IMR-90 (cell line): ENCODE measurements around the gene SPDYE2. TPM values are rescaled to one million over a fixed set of nuclear protein-coding genes. Genes with fewer than 3 reads are reported as not detected.
"Not testable (repeated sequence)": the region's sequence is repeated elsewhere in the genome, so short reads cannot be mapped to it uniquely, and the experiment has no call there.

Experiments used
- ATAC-seq: fragments of 200-7000 bp; cut with Tn5 transposase; 2 replicates; pipeline ENCODE4 v1.9.1; 2020; ENCODE audit warnings: low read depth, mild to moderate bottlenecking, moderate library complexity
- BruUV-seq: library from RNA; stranded (reverse); fragments of 400-500 nt; replicated peaks from 2 replicates; lab custom pipeline; 2021; lab: Mats Ljungman, UMichigan
- CTCF ChIA-PET: fragments of 300-600 bp; formaldehyde crosslinking; extraction: SDS; loops from one replicate; lab custom pipeline; 2021; ENCODE audit warnings: antibody characterized with exemption; lab: Yijun Ruan, JAX
- POLR2A ChIA-PET: fragments of 300-600 bp; sonication (Branson Sonifier 250); formaldehyde crosslinking; loops from one replicate; lab custom pipeline; 2022; ENCODE audit warnings: antibody characterized with exemption; ENCODE audit not compliant: unreplicated experiment; lab: Charles Lee
- DNase-seq: peaks from one replicate; pipeline ENCODE4 v3.0.0; 2013
- H2AFZ ChIP-seq: replicated peaks from 2 replicates; pipeline ENCODE3; 2013; ENCODE audit warnings: low read length, mild to moderate bottlenecking; ENCODE audit not compliant: poor library complexity
- H2AK5ac ChIP-seq: 2 replicates; pipeline ENCODE4 v1.6.1; 2013; ENCODE audit warnings: low read depth, low read length, inconsistent platforms
- H2AK9ac ChIP-seq: replicated peaks from 2 replicates; pipeline ENCODE3; 2013; ENCODE audit warnings: mild to moderate bottlenecking, low read depth, low read length, moderate library complexity; ENCODE audit not compliant: poor library complexity
- H2BK120ac ChIP-seq: 2 replicates; pipeline ENCODE4 v1.6.1; 2013; ENCODE audit warnings: low read depth, low read length, inconsistent platforms
- H2BK15ac ChIP-seq: 3 replicates; pipeline ENCODE4 v1.6.1; 2013; ENCODE audit warnings: low read depth, low read length, inconsistent platforms
- H2BK20ac ChIP-seq: 2 replicates; pipeline ENCODE4 v1.6.1; 2013; ENCODE audit warnings: low read depth, mild to moderate bottlenecking, inconsistent platforms, low read length, moderate library complexity
- H2BK5ac ChIP-seq: 2 replicates; pipeline ENCODE4 v1.6.1; 2013; ENCODE audit warnings: mild to moderate bottlenecking, low read depth, low read length, inconsistent platforms; ENCODE audit not compliant: poor library complexity, severe bottlenecking
- H3K14ac ChIP-seq: replicated peaks from 2 replicates; pipeline ENCODE4 v1.6.1; 2013; ENCODE audit warnings: low read depth, low read length, inconsistent platforms
- H3K18ac ChIP-seq: 2 replicates; pipeline ENCODE4 v1.6.1; 2013; ENCODE audit warnings: low read depth, low read length, control low read depth
- H3K23ac ChIP-seq: 2 replicates; pipeline ENCODE4 v1.6.1; 2013; ENCODE audit warnings: low read depth, low read length, inconsistent platforms
- H3K27ac ChIP-seq: 2 replicates; pipeline ENCODE4 v1.5.1; 2013; ENCODE audit warnings: mild to moderate bottlenecking, control low read depth, low read length; ENCODE audit not compliant: insufficient read depth
- H3K27me3 ChIP-seq: 2 replicates; pipeline ENCODE4 v1.6.1; 2013; ENCODE audit warnings: low read length; ENCODE audit not compliant: control insufficient read depth, insufficient read depth
- H3K36me3 ChIP-seq: 2 replicates; pipeline ENCODE4 v1.6.1; 2013; ENCODE audit warnings: low read length, mixed read lengths; ENCODE audit not compliant: control insufficient read depth, insufficient read depth
- H3K4ac ChIP-seq: 2 replicates; pipeline ENCODE4 v1.6.1; 2013; ENCODE audit warnings: low read depth, low read length, inconsistent platforms
- H3K4me1 ChIP-seq: 2 replicates; pipeline ENCODE4 v1.6.1; 2013; ENCODE audit warnings: low read length, mixed read lengths; ENCODE audit not compliant: control insufficient read depth, insufficient read depth
- H3K4me2 ChIP-seq: 2 replicates; pipeline ENCODE4 v1.6.1; 2013; ENCODE audit warnings: low read depth, mild to moderate bottlenecking, control low read depth, low read length, moderate library complexity
- H3K4me3 ChIP-seq: 2 replicates; pipeline ENCODE4 v1.5.1; 2013; ENCODE audit warnings: low read depth, mild to moderate bottlenecking, control low read depth, low read length, moderate library complexity; ENCODE audit not compliant: insufficient read depth
- H3K56ac ChIP-seq: 2 replicates; pipeline ENCODE4 v1.6.1; 2013; ENCODE audit warnings: low read length, inconsistent platforms; ENCODE audit not compliant: insufficient read depth; ENCODE audit errors: extremely low read depth
- H3K79me1 ChIP-seq, 2 experiments: 2 replicates each; pipeline ENCODE4 v1.6.1; 2013; ENCODE audit warnings: low read length in 2 of 2, inconsistent platforms in 1 of 2, low read depth in 1 of 2
- H3K9ac ChIP-seq: 2 replicates; pipeline ENCODE4 v1.6.1; 2013; ENCODE audit warnings: low read depth, low read length, control low read depth
- H3K9me1 ChIP-seq: 2 replicates; pipeline ENCODE4 v1.6.1; 2013; ENCODE audit warnings: low read length, inconsistent platforms; ENCODE audit not compliant: insufficient read depth
- H3K9me3 ChIP-seq: 2 replicates; pipeline ENCODE4 v1.6.1; 2013; ENCODE audit warnings: low read length; ENCODE audit not compliant: control insufficient read depth, insufficient read depth
- H4K20me1 ChIP-seq: 2 replicates; pipeline ENCODE4 v1.6.1; 2013; ENCODE audit warnings: low read length, inconsistent platforms; ENCODE audit not compliant: insufficient read depth
- H4K5ac ChIP-seq: 2 replicates; pipeline ENCODE4 v1.6.1; 2013; ENCODE audit warnings: mild to moderate bottlenecking, low read depth, low read length, control low read depth
- H4K8ac ChIP-seq, 2 experiments: 2 replicates each; pipeline ENCODE4 v1.6.1; 2013; ENCODE audit warnings: low read depth in 2 of 2, low read length in 2 of 2, control low read depth in 1 of 2, inconsistent platforms in 1 of 2
- H4K91ac ChIP-seq: 2 replicates; pipeline ENCODE4 v1.6.1; 2013; ENCODE audit warnings: low read depth, low read length, inconsistent platforms; ENCODE audit not compliant: insufficient read depth
- WGBS, 2 experiments: methylation state at CpG; one replicate each; pipeline versions ENCODE4 v1.1.5 to v1.1.7; 2013; ENCODE audit warnings: missing lambda C conversion rate in 2 of 2; ENCODE audit not compliant: insufficient read length in 1 of 2; ENCODE audit errors: extremely low coverage in 2 of 2; 5-methylcytosine and 5-hydroxymethylcytosine counted together
- dilution Hi-C: fragments of 300-500 bp; cut with HindIII; formaldehyde crosslinking; loops from one replicate; pipeline ENCODE4 v1.14.3; 2018; ENCODE audit warnings: low sequenced_read_pairs; ENCODE audit not compliant: unreplicated experiment
- in situ Hi-C: fragments of 300-500 bp; cut with MboI; formaldehyde crosslinking; loops from 3 replicates; pipeline ENCODE4 v1.14.3; 2019; ENCODE audit warnings: low sequenced_read_pairs, inconsistent platforms, mixed read lengths
- intact Hi-C: fragments of 100-400 bp; cut with micrococcal nuclease; formaldehyde crosslinking; loops from 2 replicates; pipeline ENCODE4 v1.10.0; 2022
- polyA plus RNA-seq, 3 experiments: library from polyadenylated mRNA; depleted of rRNA; stranded (reverse); fragments of >200 nt; gene quantifications; 2 replicates each; pipeline ENCODE4 v1.2.3, GENCODE V29; 2012; ENCODE audit warnings: low replicate concordance in 1 of 3
- total RNA-seq: library from RNA; depleted of rRNA; stranded (reverse); fragments of >200 nt; gene quantifications from 2 replicates; pipeline ENCODE4 v1.2.3, GENCODE V29; 2012

SPDYE2 gene
- total and polyA plus RNA-seq, 2 of the 4 experiments (the other 2 are of a cell fraction) = not detected

DNA sequence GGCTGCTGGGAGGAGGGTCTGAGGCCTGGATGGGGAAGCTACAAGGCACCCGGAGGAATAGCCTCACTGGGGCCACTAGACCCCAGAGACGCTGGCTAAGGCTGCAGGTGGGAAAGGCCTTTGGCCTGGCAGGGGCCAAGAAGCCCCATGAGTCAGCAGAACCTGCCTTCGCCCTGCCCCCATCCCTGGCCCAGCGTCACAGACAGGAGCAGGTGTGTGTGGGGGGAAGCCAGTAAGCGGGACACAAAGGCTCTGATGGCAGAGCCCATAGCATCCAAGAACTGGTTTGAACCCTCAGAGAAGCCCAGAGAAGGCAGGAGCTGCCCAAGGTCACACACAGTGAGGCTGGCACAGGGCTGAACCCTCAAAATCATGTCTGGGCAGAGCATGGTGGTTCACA, 55.8 kb downstream of the SPDYE2 start:
- BruUV-seq, H4K8ac ChIP-seq, DNase-seq, in situ Hi-C loops, H3K4me1 ChIP-seq, H3K4me3 ChIP-seq, H4K91ac ChIP-seq, CTCF ChIA-PET, dilution Hi-C loops, H3K23ac ChIP-seq, H3K9me3 ChIP-seq, H2AFZ ChIP-seq, H2BK5ac ChIP-seq, H4K20me1 ChIP-seq, H2AK5ac ChIP-seq, H3K27ac ChIP-seq, H2BK20ac ChIP-seq, H3K36me3 ChIP-seq, intact Hi-C loops, H3K56ac ChIP-seq, ATAC-seq, H2BK15ac ChIP-seq, H2AK9ac ChIP-seq, H3K9me1 ChIP-seq, H3K79me1 ChIP-seq, H3K4me2 ChIP-seq, H3K18ac ChIP-seq, H2BK120ac ChIP-seq, H4K5ac ChIP-seq, H3K14ac ChIP-seq, H3K9ac ChIP-seq, H3K27me3 ChIP-seq, POLR2A ChIA-PET, H3K4ac ChIP-seq: not testable (repeated sequence)
- WGBS, 2 experiments = no CpG with 5 or more reads among the region's 5 CpGs

DNA sequence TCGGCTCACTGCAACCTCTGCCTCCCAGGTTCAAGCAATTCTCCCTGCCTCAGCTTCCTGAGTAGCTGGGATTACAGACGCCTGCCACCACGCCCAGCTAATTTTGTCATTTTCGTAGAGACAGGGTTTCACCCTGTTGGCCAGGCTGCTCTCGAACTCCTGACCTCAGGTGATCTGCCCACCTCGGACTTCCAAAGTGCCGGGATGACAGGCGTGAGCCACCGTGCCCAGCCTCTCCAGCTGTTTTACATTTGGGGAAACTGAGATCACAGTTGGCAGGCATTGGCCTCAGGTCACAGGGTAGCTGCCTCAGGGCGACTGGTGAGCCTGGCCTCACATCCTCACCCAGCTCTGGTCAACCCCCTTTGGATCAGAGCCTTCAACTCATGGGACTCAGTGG, 58.7 kb downstream of the SPDYE2 start:
- H3K4me2 ChIP-seq, POLR2A ChIA-PET, BruUV-seq, intact Hi-C loops, H3K27me3 ChIP-seq, in situ Hi-C loops, H4K91ac ChIP-seq, H2AK9ac ChIP-seq, H4K5ac ChIP-seq, CTCF ChIA-PET, H2BK120ac ChIP-seq, H3K14ac ChIP-seq, DNase-seq, H2BK20ac ChIP-seq, H2BK5ac ChIP-seq, H2BK15ac ChIP-seq, H2AFZ ChIP-seq, H3K9me1 ChIP-seq, ATAC-seq, H3K18ac ChIP-seq, H3K4me3 ChIP-seq, H3K27ac ChIP-seq, H2AK5ac ChIP-seq, H3K36me3 ChIP-seq, H3K56ac ChIP-seq, H3K9me3 ChIP-seq, H4K20me1 ChIP-seq, dilution Hi-C loops, H3K79me1 ChIP-seq, H3K23ac ChIP-seq, H4K8ac ChIP-seq, H3K4ac ChIP-seq, H3K9ac ChIP-seq, H3K4me1 ChIP-seq: not testable (repeated sequence)
- no CpG with 5 or more reads among the region's 10 CpGs for WGBS, 2 experiments
